Heart right ventricle (tissue), 16 donors: Measurements from ENCODE around the gene INKA1. TPM values are rescaled to one million over a fixed set of nuclear protein-coding genes. Genes with fewer than 3 reads are reported as not detected.

Experiments used
- ATAC-seq, 8 donors: fragments of 200-7000 bp; cut with Tn5 transposase; one replicate each; pipeline ENCODE4 v1.9.1; 2020; ENCODE audit warnings: mild to moderate bottlenecking in 8 of 8, moderate library complexity in 8 of 8, moderate number of reproducible peaks in 1 of 8
- DNase-seq, 2 donors: peaks; one replicate each; pipeline ENCODE4 v3.0.0-alpha.2; 2020
- H3K27ac ChIP-seq, 10 donors: fragments of 200-600 bp; sonication (generic) in 2 of 10; one replicate each; pipeline versions ENCODE4 v1.5.0 to v1.8.0; 2020 to 2022; ENCODE audit warnings: mild to moderate bottlenecking in 3 of 10
- H3K27me3 ChIP-seq, 7 donors: fragments of 200-600 bp; one replicate each; pipeline ENCODE4 v1.8.0; 2021 to 2022; ENCODE audit warnings: mild to moderate bottlenecking in 2 of 7
- H3K36me3 ChIP-seq, 9 donors: fragments of 200-600 bp; sonication (generic) in 1 of 9; one replicate each; pipeline versions ENCODE4 v1.5.0 to v1.8.0; 2020 to 2022; ENCODE audit warnings: mild to moderate bottlenecking in 2 of 9
- H3K4me1 ChIP-seq, 9 donors: fragments of 200-600 bp; sonication (generic) in 1 of 9; one replicate each; pipeline versions ENCODE4 v1.5.0 to v1.8.0; 2020 to 2022; ENCODE audit warnings: mild to moderate bottlenecking in 4 of 9
- H3K4me3 ChIP-seq, 10 donors: fragments of 200-600 bp; sonication (generic) in 2 of 10; one replicate each; pipeline versions ENCODE4 v1.5.0 to v1.8.0; 2020 to 2022; ENCODE audit warnings: mild to moderate bottlenecking in 7 of 10, moderate library complexity in 2 of 10
- H3K9me3 ChIP-seq, 11 donors: fragments of 200-600 bp in 10 of 11; sonication (generic) in 2 of 11; one replicate each; pipeline versions ENCODE4 v1.5.0 to v1.8.0; 2013 to 2022; ENCODE audit warnings: mild to moderate bottlenecking in 2 of 11, control low read depth in 1 of 11, moderate library complexity in 1 of 11
- WGBS, 2 donors: extraction: QIAGEN DNeasy Blood & Tissue Kit; methylation state at CpG; one replicate each; pipeline ENCODE4 v1.1.7; 2013; ENCODE audit warnings: inconsistent platforms in 1 of 2; 5-methylcytosine and 5-hydroxymethylcytosine counted together
- intact Hi-C, 10 donors: fragments of 100-400 bp; cut with DNase I; formaldehyde crosslinking; loops; one replicate each; pipeline versions ENCODE4 v1.11.1 to v1.14.2; 2022
- long read RNA-seq, 3 donors: library from polyadenylated mRNA; unstranded; transcript quantifications; one replicate each; pipeline ENCODE4 v2.0.0, GENCODE V29; 2020 to 2021
- polyA plus RNA-seq, 2 donors: library from polyadenylated mRNA; stranded (reverse); fragments of 200-250 nt; gene quantifications; one replicate each; pipeline ENCODE4 v1.2.3, GENCODE V29; 2013
- total RNA-seq, 10 donors: library from RNA; stranded (reverse); fragmentation: NEBNext Ultra II Directional in 3 of 10; extraction: Animal tissue kit (Norgen Biotek cat#: 25700) in 3 of 10; gene quantifications; one replicate each; pipeline versions ENCODE4 v1.2.1 to v1.2.4, GENCODE V29; 2021 to 2023
- TF ChIP-seq, protein P1 (sequence below), 9 donors: fragments of 200-600 bp; sonication (generic) in 2 of 9; IDR thresholded peaks; one replicate each; pipeline versions ENCODE4 v1.5.0 to v1.8.0; 2021 to 2022; ENCODE audit warnings: antibody characterized with exemption in 9 of 9, mild to moderate bottlenecking in 5 of 9, moderate library complexity in 1 of 9
- donor health status: Arrhythmogenic right ventricular cardiomyopathy.
- donor health status: ischemic (EF 13 %, LVEDD 7.1; RV severe dilation, severe dysfunction).
- donor health status: healthy with polysubstance abuse.
- donor health status: DM: no; HTN: yes; CAD: no.
- donor health status: DM: no; HTN: no; CAD: no.
- donor health status: ischemic (EF 25% LVEDD 6.9; RV normal size, moderate dysfunction).
- donor health status: ischemic (EF 25% LVEDD 5.7; RV mildly dilated, moderate dysfunction).
- donor health status: healthy.
- donor health status: DM: yes; HTN: yes; CAD: no.
- donor health status: Ischemic cardiomyopathy.
- donor health status: ischemic (EF 35%, LVEDD 5.7; RV mildly dilated, moderate dysfunction).
- donor health status: nonischemic (EF 11% LVEDD 7.7; RV severe dilation, severe dysfunction).
- donor health status: DM: yes; HTN: yes; CAD: no.
- donor health status: PGD.
- donor health status: ischemic (EF 29% LVEDD 5.4; RV normal size, mild dysfunction).
- donor health status: nonischemic (EF 23%, LVEDD 6.1; RV moderate dilation, normal function).

The INKA1 gene
- 1 to 10 TPM; 1.8 to 5.7 (median 2.5) TPM for total RNA-seq
- polyA plus RNA-seq = 1 to 10 TPM; 4.2 to 8.6 TPM
- long read RNA-seq, donor 1, partial matches to known transcripts = 0 of 4 reads
- long read RNA-seq, donor 1, other reads (novel, unspliced or antisense) = 1 of 4 reads
- long read RNA-seq, donor 2, transcript INKA1-201 (2 exons, 1,040 nt) = major isoform, 7 of 7 reads
- long read RNA-seq, donor 2, partial matches to known transcripts = 0 of 7 reads
- long read RNA-seq, donor 2, other reads (novel, unspliced or antisense) = 0 of 7 reads
- long read RNA-seq, donor 3, partial matches to known transcripts = 0 of 1 reads
- long read RNA-seq, donor 3, other reads (novel, unspliced or antisense) = 0 of 1 reads

DNA sequence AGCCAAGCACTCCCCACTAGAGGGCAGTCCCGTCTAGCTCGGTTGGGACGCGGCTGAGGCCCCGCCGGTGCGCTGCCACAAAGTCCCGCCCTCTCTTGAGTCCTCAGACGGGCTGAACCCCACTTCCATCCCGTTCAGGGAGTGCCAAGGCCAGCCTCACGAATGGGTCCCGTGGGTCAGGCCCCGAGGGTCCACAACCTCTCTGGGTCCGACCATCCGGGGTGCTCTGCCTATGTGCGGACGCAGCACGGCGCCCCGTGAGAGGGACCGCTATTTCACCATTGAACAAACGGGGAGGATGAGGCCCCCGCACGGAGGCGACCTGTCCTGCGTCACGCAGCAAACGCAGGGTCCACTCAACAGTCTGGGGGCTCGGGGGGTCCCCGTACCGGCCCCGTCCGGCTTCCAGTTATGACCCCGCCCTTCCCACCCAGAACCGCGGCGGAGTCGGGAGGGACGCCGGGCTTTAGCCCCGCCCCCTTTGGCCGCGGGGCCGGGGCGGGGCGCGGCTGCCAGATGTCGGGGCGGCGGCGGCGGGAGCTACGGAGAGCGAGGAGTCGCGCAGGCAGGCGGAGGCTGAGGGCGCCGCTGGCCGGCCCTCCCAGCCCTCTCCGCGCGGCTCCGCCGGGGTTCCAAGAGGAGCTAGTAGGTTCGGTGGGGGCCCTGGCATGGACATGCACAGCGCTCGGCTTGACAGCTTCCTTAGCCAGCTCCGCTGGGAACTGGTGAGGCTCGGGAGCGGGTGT is at the start of gene INKA1:
TSS of gene INKA1 (plus strand) at position 543 of the 746 bp plus-strand sequence. CDS start at position 675, 132 bp downstream.
- Histone ChIP-seq H3K9me3 (no peaks in the 10 kb centered on the region), H3K4me3 (peak within 1 kb of the TSS; percentile 55 to 99 (median 89)), H3K36me3 (peaks cover 0 to 6% (median 0%) of the 10 kb centered on the region in 9 donors), H3K27ac (peak within 1 kb of the TSS; percentile 68 to 99 (median 97)), H3K27me3 (no peaks in the 10 kb centered on the region), H3K4me1 (peaks cover 34 to 52% (median 45%) of the 10 kb centered on the region in 9 donors)
- ATAC-seq (peak; percentile 78 to 87 (median 83)), DNase-seq (peak; percentile 90 to 94)
- TF ChIP-seq, protein P1, sequence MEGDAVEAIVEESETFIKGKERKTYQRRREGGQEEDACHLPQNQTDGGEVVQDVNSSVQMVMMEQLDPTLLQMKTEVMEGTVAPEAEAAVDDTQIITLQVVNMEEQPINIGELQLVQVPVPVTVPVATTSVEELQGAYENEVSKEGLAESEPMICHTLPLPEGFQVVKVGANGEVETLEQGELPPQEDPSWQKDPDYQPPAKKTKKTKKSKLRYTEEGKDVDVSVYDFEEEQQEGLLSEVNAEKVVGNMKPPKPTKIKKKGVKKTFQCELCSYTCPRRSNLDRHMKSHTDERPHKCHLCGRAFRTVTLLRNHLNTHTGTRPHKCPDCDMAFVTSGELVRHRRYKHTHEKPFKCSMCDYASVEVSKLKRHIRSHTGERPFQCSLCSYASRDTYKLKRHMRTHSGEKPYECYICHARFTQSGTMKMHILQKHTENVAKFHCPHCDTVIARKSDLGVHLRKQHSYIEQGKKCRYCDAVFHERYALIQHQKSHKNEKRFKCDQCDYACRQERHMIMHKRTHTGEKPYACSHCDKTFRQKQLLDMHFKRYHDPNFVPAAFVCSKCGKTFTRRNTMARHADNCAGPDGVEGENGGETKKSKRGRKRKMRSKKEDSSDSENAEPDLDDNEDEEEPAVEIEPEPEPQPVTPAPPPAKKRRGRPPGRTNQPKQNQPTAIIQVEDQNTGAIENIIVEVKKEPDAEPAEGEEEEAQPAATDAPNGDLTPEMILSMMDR (IDR thresholded peaks at IDR 0.05) = peak; percentile 89 to 97 (median 92)
- 0% methylated on average over 71 of the region's 71 CpGs for WGBS, 2 donors
- intact Hi-C loops = loop anchor here in 9 of 10 donors (1.0 to 5.0 kb wide), 5 partner anchors 36 to 104 kb away; partner anchors contain the start of gene MST1R (in 1 of the 9)

DNA sequence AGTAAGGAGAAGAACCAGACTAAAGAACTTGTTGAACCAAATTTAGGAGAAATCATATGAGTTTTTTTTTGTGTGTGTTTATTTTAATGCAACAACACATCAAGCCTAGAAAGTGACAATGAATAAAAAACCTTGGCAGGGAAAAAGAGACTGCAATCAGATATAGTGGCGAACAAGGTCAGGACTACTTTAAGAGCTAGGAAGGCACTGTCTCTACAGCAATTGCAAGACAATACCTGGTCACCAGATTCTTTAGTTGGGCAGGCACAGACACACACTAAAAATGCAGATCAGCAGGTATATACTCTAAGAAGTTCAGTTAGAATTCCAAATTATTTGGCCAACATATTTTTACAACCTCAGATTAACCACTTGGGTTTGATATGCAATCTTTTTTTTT is 48.5 kb upstream of the INKA1 start:
- no peaks in the 10 kb centered on the region for H3K9me3 ChIP-seq
- DNase-seq (no peak), ATAC-seq (no peak)
- no peaks in the 10 kb centered on the region for H3K27me3 ChIP-seq
- WGBS, 2 donors = 45 to 71% methylated on average over 1 of the region's 1 CpG
- H3K4me1 ChIP-seq = peaks cover 0 to 36% (median 11%) of the 10 kb centered on the region in 9 donors
- H3K4me3 ChIP-seq = no peak overlapping the region
- peaks cover 0 to 8% (median 0%) of the 10 kb centered on the region in 9 donors for H3K36me3 ChIP-seq
- TF ChIP-seq, protein P1 (IDR thresholded peaks at IDR 0.05) = no peak
- intact Hi-C loops = no loop called here
- H3K27ac ChIP-seq = no peak overlapping the region

DNA sequence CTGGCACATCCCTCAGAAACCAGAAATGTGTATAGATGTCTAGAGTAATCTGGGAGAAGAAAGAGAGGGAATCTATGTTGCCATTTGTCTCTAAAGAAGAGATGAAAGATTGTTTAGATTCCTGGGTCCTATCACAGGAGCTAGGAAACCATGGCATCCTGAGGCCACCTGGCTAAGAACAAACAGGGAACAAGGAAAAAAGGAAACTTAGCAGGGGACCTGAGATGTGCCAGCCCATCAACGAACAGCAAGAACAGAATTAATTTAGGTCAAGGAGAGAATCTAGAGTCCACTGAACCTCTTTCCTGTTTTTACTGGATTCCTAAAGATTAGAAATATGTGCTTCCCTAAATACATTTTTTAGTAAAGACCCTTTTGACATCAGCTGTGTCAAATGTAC is 47.0 kb upstream of the INKA1 start:
- peaks cover 0 to 9% (median 0%) of the 10 kb centered on the region in 9 donors for H3K36me3 ChIP-seq
- H3K4me3 ChIP-seq = no peak overlapping the region
- TF ChIP-seq, protein P1 (IDR thresholded peaks at IDR 0.05) = no peak
- no peak overlapping the region for H3K27ac ChIP-seq
- no peaks in the 10 kb centered on the region for H3K9me3 ChIP-seq
- no peaks in the 10 kb centered on the region for H3K27me3 ChIP-seq
- intact Hi-C loops = no loop called here
- peaks cover 0 to 39% (median 7%) of the 10 kb centered on the region in 9 donors for H3K4me1 ChIP-seq
- DNase-seq (no peak), ATAC-seq (no peak)
- 69 to 75% methylated on average over 1 of the region's 1 CpG for WGBS, 2 donors

DNA sequence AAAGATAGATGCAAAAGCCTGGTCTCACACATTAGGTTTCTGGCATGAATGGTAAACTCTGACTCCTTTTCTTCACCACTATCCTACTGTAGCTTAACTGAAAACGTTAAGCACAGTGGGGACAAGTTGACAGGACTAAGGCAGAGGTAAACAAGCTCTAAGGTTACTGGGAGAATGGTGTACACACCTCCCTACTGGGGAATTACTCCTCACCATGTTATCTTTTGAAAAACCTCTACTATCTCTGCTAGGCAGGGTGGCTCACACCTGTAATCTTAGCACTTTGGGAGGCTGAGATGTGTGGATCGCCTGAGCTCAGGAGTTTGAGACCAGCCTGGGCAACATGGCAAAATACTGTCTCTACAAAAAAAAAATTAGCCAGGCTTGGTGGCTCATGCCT is 45.9 kb upstream of the INKA1 start:
- Histone ChIP-seq H3K36me3 (peaks cover 0 to 14% (median 0%) of the 10 kb centered on the region in 9 donors), H3K9me3 (no peaks in the 10 kb centered on the region), H3K4me3 (no peak overlapping the region), H3K27me3 (no peaks in the 10 kb centered on the region), H3K4me1 (peaks cover 0 to 39% (median 7%) of the 10 kb centered on the region in 9 donors), H3K27ac (no peak overlapping the region)
- intact Hi-C loops = no loop called here
- ATAC-seq (no peak), DNase-seq (no peak)
- 61 to 66% methylated on average over 2 of the region's 2 CpGs for WGBS, 2 donors
- TF ChIP-seq, protein P1 (IDR thresholded peaks at IDR 0.05) = no peak
